ENCODE results near the gene GLE1. TPM values are rescaled to one million over a fixed set of nuclear protein-coding genes. Genes with fewer than 3 reads are reported as not detected.

The GLE1 gene
- total RNA-seq, 1 donor from 2014 or later: 18.8 TPM

DNA sequence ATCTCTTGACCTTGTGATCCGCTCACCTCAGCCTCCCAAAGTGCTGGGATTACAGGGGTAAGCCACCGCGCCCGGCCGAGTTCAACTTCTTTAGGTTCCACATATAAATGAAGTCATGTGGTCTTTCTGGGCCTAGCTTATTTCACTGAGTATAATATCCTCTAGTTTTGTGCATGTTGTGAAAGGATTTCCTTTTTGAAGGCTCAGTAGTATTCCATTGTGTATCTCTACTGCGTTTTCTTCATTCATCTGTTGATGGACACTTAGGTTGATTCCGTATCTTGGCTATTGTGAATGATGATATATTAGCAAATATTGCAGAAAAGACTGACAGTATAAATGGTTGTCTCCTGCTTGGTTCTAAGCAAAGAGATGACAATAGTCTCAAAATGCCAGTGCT, 28.7 kb upstream of the GLE1 start:
- intact Hi-C loops (cut with micrococcal nuclease): no loop called here
- H3K36me3 ChIP-seq: peaks cover 75% of the 10 kb centered on the region

DNA sequence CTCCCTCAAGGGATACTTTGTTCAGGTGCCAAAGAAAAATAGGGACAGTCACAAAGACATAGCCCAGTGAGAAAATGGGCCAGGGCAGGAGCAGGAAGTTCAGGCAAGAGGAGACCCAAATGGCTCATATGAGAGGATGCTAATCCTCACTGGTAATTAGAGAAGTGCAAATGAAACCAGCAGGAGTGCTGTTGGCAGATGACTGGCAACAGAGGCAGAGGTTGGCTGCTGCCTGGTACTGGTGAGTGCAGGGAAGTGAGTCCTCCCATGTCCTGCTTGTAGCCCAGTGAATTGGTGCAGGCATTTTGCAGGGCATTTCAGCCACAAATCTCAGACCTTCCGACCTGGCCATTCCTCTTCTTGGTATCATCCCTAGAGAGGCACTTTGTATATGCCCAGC, 25.3 kb upstream of the GLE1 start:
- Histone ChIP-seq H3K36me3 (peaks cover 91% of the 10 kb centered on the region), H3K9me3 (replicated peaks) (no peaks in the 10 kb centered on the region), H3K4me1 (no peaks in the 10 kb centered on the region), H3K4me3 (no peak overlapping the region), H3K27me3 (ENCODE audit: low read depth) (no peaks in the 10 kb centered on the region), H3K27ac (replicated peaks) (no peak overlapping the region)
- intact Hi-C loops (cut with micrococcal nuclease): no loop called here
- TF ChIP-seq, protein P1, sequence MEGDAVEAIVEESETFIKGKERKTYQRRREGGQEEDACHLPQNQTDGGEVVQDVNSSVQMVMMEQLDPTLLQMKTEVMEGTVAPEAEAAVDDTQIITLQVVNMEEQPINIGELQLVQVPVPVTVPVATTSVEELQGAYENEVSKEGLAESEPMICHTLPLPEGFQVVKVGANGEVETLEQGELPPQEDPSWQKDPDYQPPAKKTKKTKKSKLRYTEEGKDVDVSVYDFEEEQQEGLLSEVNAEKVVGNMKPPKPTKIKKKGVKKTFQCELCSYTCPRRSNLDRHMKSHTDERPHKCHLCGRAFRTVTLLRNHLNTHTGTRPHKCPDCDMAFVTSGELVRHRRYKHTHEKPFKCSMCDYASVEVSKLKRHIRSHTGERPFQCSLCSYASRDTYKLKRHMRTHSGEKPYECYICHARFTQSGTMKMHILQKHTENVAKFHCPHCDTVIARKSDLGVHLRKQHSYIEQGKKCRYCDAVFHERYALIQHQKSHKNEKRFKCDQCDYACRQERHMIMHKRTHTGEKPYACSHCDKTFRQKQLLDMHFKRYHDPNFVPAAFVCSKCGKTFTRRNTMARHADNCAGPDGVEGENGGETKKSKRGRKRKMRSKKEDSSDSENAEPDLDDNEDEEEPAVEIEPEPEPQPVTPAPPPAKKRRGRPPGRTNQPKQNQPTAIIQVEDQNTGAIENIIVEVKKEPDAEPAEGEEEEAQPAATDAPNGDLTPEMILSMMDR (IDR thresholded peaks at IDR 0.05; ENCODE audit: borderline replicate concordance): no peak
- DNase-seq: no peak

More for the DNA sequence above, 28.7 kb upstream of the GLE1 start:
- TF ChIP-seq, protein P1 (IDR thresholded peaks at IDR 0.05; ENCODE audit: borderline replicate concordance): no peak
- Histone ChIP-seq H3K9me3 (replicated peaks) (no peaks in the 10 kb centered on the region), H3K27ac (replicated peaks) (no peak overlapping the region), H3K4me3 (no peak overlapping the region), H3K4me1 (no peaks in the 10 kb centered on the region), H3K27me3 (ENCODE audit: low read depth) (no peaks in the 10 kb centered on the region)
- no peak for DNase-seq

- no peak overlapping the region for H3K4me3 ChIP-seq
- no peaks in the 10 kb centered on the region for H3K9me3 ChIP-seq (replicated peaks)
- no peak overlapping the region for H3K27ac ChIP-seq (replicated peaks)
- TF ChIP-seq, protein P1 (IDR thresholded peaks at IDR 0.05; ENCODE audit: borderline replicate concordance): no peak
- intact Hi-C loops (cut with micrococcal nuclease): no loop called here
- DNase-seq: no peak
- H3K4me1 ChIP-seq: no peaks in the 10 kb centered on the region
- peaks cover 91% of the 10 kb centered on the region for H3K36me3 ChIP-seq
- H3K27me3 ChIP-seq (ENCODE audit: low read depth): no peaks in the 10 kb centered on the region
These were observed 23.0 kb upstream of the GLE1 start for GRCh38 chr9:128481561-128481960.

GRCh38 chr9:128482186-128482585, 22.3 kb upstream of the GLE1 start:
- peaks cover 93% of the 10 kb centered on the region for H3K36me3 ChIP-seq
- no peaks in the 10 kb centered on the region for H3K4me1 ChIP-seq
- H3K27ac ChIP-seq (replicated peaks): no peak overlapping the region
- no peak overlapping the region for H3K4me3 ChIP-seq
- DNase-seq: no peak
- intact Hi-C loops (cut with micrococcal nuclease): no loop called here
- H3K9me3 ChIP-seq (replicated peaks): no peaks in the 10 kb centered on the region
- TF ChIP-seq, protein P1 (IDR thresholded peaks at IDR 0.05; ENCODE audit: borderline replicate concordance): no peak
- no peaks in the 10 kb centered on the region for H3K27me3 ChIP-seq (ENCODE audit: low read depth)

DNA sequence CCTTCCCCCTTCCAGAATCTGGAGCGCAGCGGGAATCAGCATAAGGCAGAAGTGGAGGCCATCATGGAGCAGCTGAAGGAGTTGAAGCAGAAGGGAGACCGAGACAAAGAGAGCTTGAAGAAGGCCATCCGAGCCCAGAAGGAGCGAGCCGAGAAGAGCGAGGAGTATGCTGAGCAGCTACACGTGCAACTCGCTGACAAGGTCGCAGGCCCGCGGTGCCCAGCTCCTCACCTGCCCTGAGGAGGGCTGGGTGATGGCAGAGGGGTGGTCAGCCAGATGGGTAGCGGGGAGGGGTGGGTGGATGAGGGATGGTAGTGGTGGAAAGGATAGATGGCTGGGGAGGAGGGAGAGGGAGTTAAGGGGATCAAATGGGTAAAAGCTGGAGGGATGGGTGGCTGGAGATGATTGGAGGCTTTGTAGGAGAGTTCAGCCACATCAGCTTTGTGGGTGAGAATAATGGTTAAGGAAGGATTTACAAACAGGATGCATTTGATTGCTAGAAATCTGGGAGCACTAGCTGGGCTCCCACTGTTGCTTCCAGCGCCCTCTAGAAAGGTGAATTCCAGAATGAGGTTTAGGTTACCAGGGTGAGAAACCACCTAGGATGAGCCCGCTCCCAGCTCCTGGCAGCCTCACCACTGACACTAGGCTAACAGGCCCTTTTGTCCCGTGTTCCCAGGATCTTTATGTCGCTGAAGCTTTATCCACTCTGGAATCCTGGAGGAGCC, 19.7 kb upstream of the GLE1 start:
- no peak for DNase-seq
- Histone ChIP-seq H3K27ac (replicated peaks) (no peak overlapping the region), H3K9me3 (replicated peaks) (no peaks in the 10 kb centered on the region), H3K27me3 (ENCODE audit: low read depth) (no peaks in the 10 kb centered on the region), H3K4me3 (no peak overlapping the region), H3K36me3 (peaks cover 86% of the 10 kb centered on the region), H3K4me1 (no peaks in the 10 kb centered on the region)
- TF ChIP-seq, protein P1 (IDR thresholded peaks at IDR 0.05; ENCODE audit: borderline replicate concordance): no peak
- intact Hi-C loops (cut with micrococcal nuclease): no loop called here

Measured in left ventricle myocardium inferior (tissue), 1 donor.